ENCODE results near the gene PLA2G6. TPM values are rescaled to one million over a fixed set of nuclear protein-coding genes. Genes with fewer than 3 reads are reported as not detected.

PLA2G6 gene
- total and polyA plus RNA-seq, 2 of the 4 experiments (the other 2 are of a cell fraction) = 6.1 to 10.3 TPM

- no peak overlapping the region for H2AFZ ChIP-seq (replicated peaks; ENCODE audit: low read length, poor library complexity)
- no peaks in the 10 kb centered on the region for H4K20me1 ChIP-seq (ENCODE audit: insufficient read depth, low read length)
- H3K36me3 ChIP-seq (ENCODE audit: control insufficient read depth, insufficient read depth, low read length) = no peaks in the 10 kb centered on the region
- no peak overlapping the region for H2BK15ac ChIP-seq (ENCODE audit: low read depth, low read length)
- peaks cover 2% of the 10 kb centered on the region for H3K4me1 ChIP-seq (ENCODE audit: control insufficient read depth, insufficient read depth, low read length)
- H2BK5ac ChIP-seq (ENCODE audit: low read depth, low read length, poor library complexity, severe bottlenecking) = no peak overlapping the region
- in situ Hi-C loops (cut with MboI; ENCODE audit: low sequenced_read_pairs) = no loop called here
- H2BK120ac ChIP-seq (ENCODE audit: low read depth, low read length) = no peak overlapping the region
- TF ChIP-seq RFX5 (IDR thresholded peaks at IDR 0.05; ENCODE audit: low read depth, low read length) (no peak), NFE2L2 (IDR thresholded peaks at IDR 0.05; ENCODE audit: low read depth, low read length) (no peak), CEBPB (IDR thresholded peaks at IDR 0.05; ENCODE audit: low read depth, low read length) (no peak)
- TF ChIP-seq, protein P1, sequence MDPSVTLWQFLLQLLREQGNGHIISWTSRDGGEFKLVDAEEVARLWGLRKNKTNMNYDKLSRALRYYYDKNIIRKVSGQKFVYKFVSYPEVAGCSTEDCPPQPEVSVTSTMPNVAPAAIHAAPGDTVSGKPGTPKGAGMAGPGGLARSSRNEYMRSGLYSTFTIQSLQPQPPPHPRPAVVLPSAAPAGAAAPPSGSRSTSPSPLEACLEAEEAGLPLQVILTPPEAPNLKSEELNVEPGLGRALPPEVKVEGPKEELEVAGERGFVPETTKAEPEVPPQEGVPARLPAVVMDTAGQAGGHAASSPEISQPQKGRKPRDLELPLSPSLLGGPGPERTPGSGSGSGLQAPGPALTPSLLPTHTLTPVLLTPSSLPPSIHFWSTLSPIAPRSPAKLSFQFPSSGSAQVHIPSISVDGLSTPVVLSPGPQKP (IDR thresholded peaks at IDR 0.05; ENCODE audit: borderline replicate concordance, low read depth, low read length) = no peak
- no peak overlapping the region for H3K9ac ChIP-seq (ENCODE audit: low read depth, low read length)
- intact Hi-C loops (cut with micrococcal nuclease) = no loop called here
- POLR2A ChIA-PET (ENCODE audit: unreplicated experiment) = interaction anchor here (0.5 kb wide), 2 partner anchors 198 to 211 kb away, joined by 3 to 4 read pairs; no protein-coding TSS in a partner anchor
- H2BK20ac ChIP-seq (ENCODE audit: low read depth, low read length) = no peak overlapping the region
- CTCF ChIA-PET = interaction anchor here (0.6 to 1.3 kb wide), 4 partner anchors 13 to 40 kb away, joined by 3 to 5 read pairs (median 3); no protein-coding TSS in a partner anchor
- H3K9me3 ChIP-seq (ENCODE audit: control insufficient read depth, insufficient read depth, low read length) = no peaks in the 10 kb centered on the region
- H3K18ac ChIP-seq (ENCODE audit: low read depth, low read length) = no peak overlapping the region
- H2AK9ac ChIP-seq (replicated peaks; ENCODE audit: low read depth, low read length, poor library complexity) = no peak overlapping the region
- no TSS peak for BruUV-seq (replicated peaks)
- no peaks in the 10 kb centered on the region for H3K79me1 ChIP-seq (ENCODE audit: low read depth in 1 of 2, low read length in 2 of 2)
- dilution Hi-C loops (cut with HindIII; ENCODE audit: low sequenced_read_pairs, unreplicated experiment) = no loop called here
- no peak overlapping the region for H3K4me2 ChIP-seq (ENCODE audit: low read depth, low read length)
- H3K23ac ChIP-seq (ENCODE audit: low read depth, low read length) = no peak overlapping the region
- H3K4me3 ChIP-seq (ENCODE audit: insufficient read depth, low read depth, low read length) = no peak overlapping the region
- H3K4ac ChIP-seq (ENCODE audit: low read depth, low read length) = no peak overlapping the region
- no CpG with 5 or more reads among the region's 1 CpG for WGBS, 2 experiments (ENCODE audit: extremely low coverage in 2 of 2, insufficient read length in 1 of 2)
- H4K8ac ChIP-seq (ENCODE audit: low read depth in 2 of 2, low read length in 2 of 2) = no peak overlapping the region
- no peak overlapping the region for H4K5ac ChIP-seq (ENCODE audit: low read depth, low read length)
- no peak overlapping the region for H3K14ac ChIP-seq (replicated peaks; ENCODE audit: low read depth, low read length)
- H3K56ac ChIP-seq (ENCODE audit: extremely low read depth, insufficient read depth, low read length) = no peak overlapping the region
- DNase-seq = no peak
- H3K9me1 ChIP-seq (ENCODE audit: insufficient read depth, low read length) = peaks cover 2% of the 10 kb centered on the region; the same call in 1 of the 2 replicates
- no peak overlapping the region for H4K91ac ChIP-seq (ENCODE audit: insufficient read depth, low read depth, low read length)
- no peak overlapping the region for H2AK5ac ChIP-seq (ENCODE audit: low read depth, low read length)
- H3K27me3 ChIP-seq (ENCODE audit: control insufficient read depth, insufficient read depth, low read length) = no peaks in the 10 kb centered on the region
- ATAC-seq (ENCODE audit: low read depth) = no peak
- H3K27ac ChIP-seq (ENCODE audit: insufficient read depth, low read length) = no peak overlapping the region
These were observed 45.0 kb downstream of the PLA2G6 start for GRCh38 chr22:38136607-38137006.

Data from IMR-90 (cell line).